Testis (tissue), 3 donors: ENCODE data around the gene NTM. TPM values are rescaled to one million over a fixed set of nuclear protein-coding genes. Genes with fewer than 3 reads are reported as not detected.

Source experiments
- DNase-seq: peaks from one replicate; pipeline ENCODE4 v3.0.0-alpha.2; 2019
- H3K27ac ChIP-seq, 2 donors: fragments of 200-600 bp; sonication (generic); one replicate each; pipeline ENCODE4 v1.5.1; 2019
- H3K27me3 ChIP-seq: fragments of 200-600 bp; sonication (generic); one replicate; pipeline ENCODE4 v1.5.1; 2019
- H3K36me3 ChIP-seq: fragments of 200-600 bp; sonication (generic); one replicate; pipeline ENCODE4 v1.5.1; 2017; ENCODE audit warnings: low read depth; ENCODE audit errors: missing control alignments
- H3K4me1 ChIP-seq: fragments of 200-600 bp; sonication (generic); one replicate; pipeline ENCODE4 v1.5.1; 2019
- H3K4me3 ChIP-seq, 2 donors: fragments of 200-600 bp; sonication (generic); one replicate each; pipeline ENCODE4 v1.5.1; 2017 to 2019
- H3K9me3 ChIP-seq: fragments of 200-600 bp; sonication (generic); one replicate; pipeline ENCODE4 v1.5.1; 2017
- CTCF ChIP-seq, 3 experiments: fragments of 450-650 bp in 2 of 3; fragments of 200-600 bp in 1 of 3; sonication (generic) in 1 of 3; IDR thresholded peaks; one replicate each; pipeline ENCODE4 v1.5.1; 2016 to 2019; ENCODE audit warnings: antibody characterized with exemption in 3 of 3, mild to moderate bottlenecking in 2 of 3, moderate library complexity in 1 of 3
- POLR2A ChIP-seq: fragments of 450-650 bp; IDR thresholded peaks from one replicate; pipeline ENCODE4 v1.6.1; 2017; ENCODE audit warnings: antibody characterized with exemption, mild to moderate bottlenecking, moderate library complexity
- WGBS, 2 donors: methylation state at CpG; one replicate each; pipeline ENCODE4 v1.1.5; 2018; 5-methylcytosine and 5-hydroxymethylcytosine counted together
- intact Hi-C: fragments of 100-400 bp; cut with DNase I; formaldehyde crosslinking; loops from one replicate; pipeline ENCODE4 v1.15.1; 2023; ENCODE audit warnings: low total_unique reads
- polyA plus RNA-seq: library from polyadenylated mRNA; stranded (reverse); fragments of 350-450 nt; fragmentation: Illumina TruSeq; extraction: RNeasy Lipid Tissue Mini Kit (QIAGEN cat#74804); gene quantifications from one replicate; pipeline ENCODE4 v1.2.3, GENCODE V29; 2014; ENCODE audit warnings: low read depth, low replicate concordance; ENCODE audit not compliant: insufficient read depth
- total RNA-seq, 2 donors: library from RNA; depleted of rRNA; stranded (reverse); fragments of >200 nt; gene quantifications; one replicate each; pipeline ENCODE4 v1.2.3, GENCODE V29; 2016

Gene NTM
- total and polyA plus RNA-seq, 3 donors from 2014 or later: 1.7 to 4.5 (median 1.8) TPM

- 69 to 70% methylated on average over 3 of the region's 3 CpGs for WGBS, 2 donors
- H3K4me1 ChIP-seq: no peaks in the 10 kb centered on the region
- H3K4me3 ChIP-seq: no peak overlapping the region
- no peak for DNase-seq
- H3K27me3 ChIP-seq: no peaks in the 10 kb centered on the region
- TF ChIP-seq CTCF (IDR thresholded peaks at IDR 0.05) (no peak), POLR2A (no peak)
- no peaks in the 10 kb centered on the region for H3K9me3 ChIP-seq
- no peaks in the 10 kb centered on the region for H3K36me3 ChIP-seq
- H3K27ac ChIP-seq: no peak overlapping the region
- intact Hi-C loops: no loop called here
Measured at GRCh38 chr11:132168344-132168981, 798.0 kb downstream of the NTM start.

- Histone ChIP-seq H3K36me3 (no peaks in the 10 kb centered on the region), H3K9me3 (no peaks in the 10 kb centered on the region), H3K27me3 (no peaks in the 10 kb centered on the region), H3K4me3 (no peak overlapping the region), H3K27ac (no peak overlapping the region), H3K4me1 (no peaks in the 10 kb centered on the region)
- WGBS, 2 donors: 83 to 85% methylated on average over 6 of the region's 6 CpGs
- intact Hi-C loops: no loop called here
- no peak for DNase-seq
- TF ChIP-seq CTCF (IDR thresholded peaks at IDR 0.05): no peak
- no peak for TF ChIP-seq POLR2A
Measured at GRCh38 chr11:132171031-132171430, 800.6 kb downstream of the NTM start.

- TF ChIP-seq POLR2A (no peak), CTCF (IDR thresholded peaks at IDR 0.05) (no peak)
- H3K27ac ChIP-seq: no peak overlapping the region
- H3K36me3 ChIP-seq: no peaks in the 10 kb centered on the region
- H3K27me3 ChIP-seq: no peaks in the 10 kb centered on the region
- intact Hi-C loops: no loop called here
- DNase-seq: no peak
- H3K4me1 ChIP-seq: no peaks in the 10 kb centered on the region
- H3K9me3 ChIP-seq: no peaks in the 10 kb centered on the region
- H3K4me3 ChIP-seq: no peak overlapping the region
- WGBS, 2 donors: 39 to 43% methylated on average over 15 of the region's 15 CpGs
Measured at GRCh38 chr11:132174362-132175255, 804.2 kb downstream of the NTM start.

- Histone ChIP-seq H3K4me1 (no peaks in the 10 kb centered on the region), H3K9me3 (no peaks in the 10 kb centered on the region), H3K27ac (no peak overlapping the region), H3K4me3 (no peak overlapping the region), H3K36me3 (no peaks in the 10 kb centered on the region), H3K27me3 (no peaks in the 10 kb centered on the region)
- DNase-seq: no peak
- intact Hi-C loops: no loop called here
- 17 to 24% methylated on average over 1 of the region's 1 CpG for WGBS, 2 donors
- TF ChIP-seq CTCF (IDR thresholded peaks at IDR 0.05) (no peak), POLR2A (no peak)
Measured at GRCh38 chr11:132177106-132177505, 806.7 kb downstream of the NTM start.
